Central memory CD8-positive, alpha-beta T cell (primary cell): ENCODE data around the gene FAM170B.

Source experiments
- ATAC-seq: fragments of 150-1000 bp; cut with Tn5 transposase; replicated peaks from 2 replicates; pipeline ENCODE4 v1.10.0; 2022; ENCODE audit warnings: mild to moderate bottlenecking, moderate FRiP score, moderate number of reproducible peaks; ENCODE audit not compliant: poor library complexity, severe bottlenecking; ENCODE audit errors: extremely low read depth
- DNase-seq, 2 donors: peaks; one replicate each; pipeline ENCODE4 v3.0.0; 2021; ENCODE audit warnings: low spot score in 2 of 2
- H3K27ac Mint-ChIP-seq: one replicate; pipeline ENCODE4 v1.8.0; 2022; ENCODE audit warnings: low read depth, mild to moderate bottlenecking, moderate library complexity, mixed read lengths
- H3K27me3 Mint-ChIP-seq: one replicate; pipeline ENCODE4 v1.8.0; 2022; ENCODE audit warnings: mixed read lengths
- H3K36me3 Mint-ChIP-seq: one replicate; pipeline ENCODE4 v1.8.0; 2022; ENCODE audit warnings: mild to moderate bottlenecking, moderate library complexity, mixed read lengths; ENCODE audit not compliant: insufficient read depth
- H3K4me1 Mint-ChIP-seq: one replicate; pipeline ENCODE4 v1.8.0; 2022; ENCODE audit warnings: mixed read lengths
- H3K4me3 Mint-ChIP-seq: one replicate; pipeline ENCODE4 v1.8.0; 2022; ENCODE audit warnings: mild to moderate bottlenecking, moderate library complexity, mixed read lengths
- H3K9me3 Mint-ChIP-seq: one replicate; pipeline ENCODE4 v1.8.0; 2022; ENCODE audit warnings: mixed read lengths

FAM170B gene

DNA sequence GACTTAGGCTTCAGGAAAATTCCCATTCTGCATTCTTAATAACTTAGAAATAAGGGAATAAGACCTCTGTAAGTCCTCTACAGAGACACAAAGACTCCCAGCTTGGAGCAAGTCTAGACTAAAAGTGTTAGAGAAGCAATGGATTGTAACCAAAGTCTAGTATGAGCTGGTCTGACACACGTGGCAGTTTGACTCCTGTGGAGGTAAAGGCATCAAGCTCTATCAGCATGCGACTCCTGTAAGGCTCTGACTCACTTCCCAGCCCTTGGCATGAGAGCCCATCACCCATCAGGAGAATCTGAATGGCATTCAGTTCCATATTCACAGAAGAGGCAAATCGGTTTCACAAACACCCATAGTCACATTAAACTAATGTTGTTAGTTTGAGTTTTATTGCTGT lies 14.1 kb downstream of the FAM170B start:
- Mint-ChIP-seq H3K4me3 (no peak overlapping the region), H3K27ac (no peak overlapping the region), H3K9me3 (no peaks in the 10 kb centered on the region), H3K36me3 (no peaks in the 10 kb centered on the region), H3K4me1 (no peaks in the 10 kb centered on the region), H3K27me3 (peaks cover 29% of the 10 kb centered on the region)
- DNase-seq = no peak
- no peak for ATAC-seq

GRCh38 chr10:49118430-49119074 lies 15.3 kb downstream of the FAM170B start:
- no peaks in the 10 kb centered on the region for H3K36me3 Mint-ChIP-seq
- ATAC-seq (no peak), DNase-seq (no peak)
- no peak overlapping the region for H3K27ac Mint-ChIP-seq
- no peaks in the 10 kb centered on the region for H3K4me1 Mint-ChIP-seq
- H3K4me3 Mint-ChIP-seq = no peak overlapping the region
- peaks cover 28% of the 10 kb centered on the region for H3K27me3 Mint-ChIP-seq
- no peaks in the 10 kb centered on the region for H3K9me3 Mint-ChIP-seq

DNA sequence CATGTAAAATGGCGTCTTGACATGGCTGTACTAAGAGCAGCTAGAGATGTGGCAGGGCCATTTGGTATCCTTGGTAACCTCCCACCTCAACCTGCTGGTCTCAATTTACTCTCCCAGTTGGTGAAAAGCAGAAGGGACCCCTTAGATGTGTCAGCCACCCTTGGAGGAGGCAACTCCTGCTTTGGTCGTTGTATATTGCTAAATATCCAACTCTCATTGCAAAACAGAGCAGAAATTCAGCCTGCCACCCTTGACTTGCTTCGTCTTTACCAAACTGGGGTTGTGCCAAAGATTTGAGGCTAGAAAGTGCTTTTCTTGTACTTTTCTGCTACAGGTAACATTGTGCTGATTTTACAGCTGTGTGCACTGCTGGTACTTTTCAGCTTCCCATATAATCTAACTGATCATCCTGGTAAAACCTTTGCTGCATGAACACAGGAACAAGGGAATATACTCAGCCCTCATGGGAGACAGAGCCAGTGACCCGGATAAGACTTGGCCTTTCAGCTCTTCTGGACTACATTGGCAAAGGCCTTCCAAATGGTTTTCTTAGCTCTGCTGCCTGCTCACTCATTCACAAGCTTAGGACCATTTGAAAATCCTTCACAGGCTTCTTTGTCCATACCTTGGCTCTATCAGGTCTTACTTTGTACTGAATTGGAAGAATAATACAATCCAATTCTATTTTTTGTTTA lies 16.3 kb downstream of the FAM170B start:
- DNase-seq = no peak
- Mint-ChIP-seq H3K27ac (no peak overlapping the region), H3K4me1 (no peaks in the 10 kb centered on the region), H3K27me3 (peaks cover 20% of the 10 kb centered on the region), H3K36me3 (no peaks in the 10 kb centered on the region), H3K4me3 (no peak overlapping the region), H3K9me3 (no peaks in the 10 kb centered on the region)
- no peak for ATAC-seq

DNA sequence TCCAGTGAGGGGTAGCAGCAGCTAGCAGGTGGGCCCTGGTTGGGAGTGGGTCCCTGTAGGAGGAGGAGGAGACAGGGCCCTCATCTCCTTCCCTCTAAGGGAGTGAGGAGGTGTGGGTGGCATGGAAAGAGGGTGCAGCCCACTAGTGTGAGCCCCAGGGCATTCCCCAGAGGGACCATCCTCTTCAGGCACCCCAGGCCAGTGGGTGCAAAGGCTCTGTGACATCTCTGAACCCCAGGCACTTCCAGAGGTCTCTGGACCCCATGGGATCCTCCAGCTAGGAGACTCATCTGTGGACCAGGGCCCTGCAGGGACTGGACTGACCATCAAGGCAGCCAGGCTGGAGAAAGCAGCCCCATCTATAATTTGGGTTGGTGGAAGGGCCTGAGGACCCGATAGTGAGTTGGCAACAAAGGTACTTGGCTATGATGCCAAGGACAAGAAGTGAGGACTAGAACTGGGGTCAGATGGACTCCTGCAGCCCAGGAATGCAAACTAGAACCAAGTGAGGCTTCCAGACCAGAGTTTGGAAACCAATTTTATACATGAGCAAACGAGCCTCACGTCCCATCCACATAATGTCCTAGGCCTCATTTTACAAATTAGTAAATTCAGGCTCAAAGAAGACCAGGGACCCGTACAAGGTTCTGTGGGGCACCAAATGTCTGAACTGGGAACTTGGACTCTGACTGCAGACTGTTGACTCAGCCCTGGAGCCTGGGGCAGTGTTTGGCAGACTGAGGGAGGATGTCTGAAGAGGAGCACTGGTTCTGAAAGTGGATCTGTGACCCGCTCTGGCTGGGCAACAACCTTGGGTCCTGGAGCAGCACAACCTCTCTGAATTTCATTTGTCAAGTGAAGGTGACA lies 17.1 kb downstream of the FAM170B start:
- Mint-ChIP-seq H3K9me3 (no peaks in the 10 kb centered on the region), H3K4me3 (no peak overlapping the region), H3K4me1 (no peaks in the 10 kb centered on the region), H3K27me3 (peaks cover 18% of the 10 kb centered on the region), H3K27ac (no peak overlapping the region), H3K36me3 (no peaks in the 10 kb centered on the region)
- DNase-seq = no peak
- no peak for ATAC-seq

DNA sequence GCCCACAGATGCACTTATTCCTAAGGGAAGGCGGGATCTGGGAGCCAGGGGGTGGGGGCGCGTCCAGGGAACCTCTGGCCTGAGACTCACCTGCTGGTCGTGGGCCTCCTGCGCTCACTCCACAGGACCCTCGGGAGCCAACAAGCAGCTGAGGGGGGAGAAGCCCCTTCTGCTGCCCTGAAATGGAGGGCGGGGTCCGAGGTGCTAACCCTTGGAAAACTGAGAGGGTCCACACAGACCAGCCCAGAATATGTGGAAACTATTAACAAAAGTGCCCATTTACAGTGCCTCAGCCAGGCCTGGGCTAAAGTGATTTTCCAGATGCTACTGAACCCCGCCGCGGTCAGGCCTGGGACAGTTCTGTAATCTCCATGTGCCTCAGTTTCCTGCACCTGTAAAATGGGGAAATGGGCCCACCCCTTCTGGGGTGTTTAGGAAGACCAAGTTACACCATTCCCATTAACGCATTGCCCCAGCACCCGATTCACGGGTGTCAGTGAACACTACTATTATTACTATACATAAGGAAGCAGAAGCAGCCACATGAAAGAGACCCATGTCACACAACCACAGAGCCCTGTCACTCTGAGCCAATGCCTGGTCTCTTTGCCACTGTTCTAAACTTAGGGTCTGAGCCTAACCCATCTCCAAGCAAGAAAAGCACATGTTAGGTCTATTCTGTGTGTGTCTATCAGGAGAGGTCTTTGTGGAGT lies 17.9 kb downstream of the FAM170B start:
- Mint-ChIP-seq H3K9me3 (no peaks in the 10 kb centered on the region), H3K36me3 (no peaks in the 10 kb centered on the region), H3K4me1 (no peaks in the 10 kb centered on the region), H3K4me3 (no peak overlapping the region), H3K27me3 (peaks cover 22% of the 10 kb centered on the region), H3K27ac (no peak overlapping the region)
- ATAC-seq (no peak), DNase-seq (no peak)

DNA sequence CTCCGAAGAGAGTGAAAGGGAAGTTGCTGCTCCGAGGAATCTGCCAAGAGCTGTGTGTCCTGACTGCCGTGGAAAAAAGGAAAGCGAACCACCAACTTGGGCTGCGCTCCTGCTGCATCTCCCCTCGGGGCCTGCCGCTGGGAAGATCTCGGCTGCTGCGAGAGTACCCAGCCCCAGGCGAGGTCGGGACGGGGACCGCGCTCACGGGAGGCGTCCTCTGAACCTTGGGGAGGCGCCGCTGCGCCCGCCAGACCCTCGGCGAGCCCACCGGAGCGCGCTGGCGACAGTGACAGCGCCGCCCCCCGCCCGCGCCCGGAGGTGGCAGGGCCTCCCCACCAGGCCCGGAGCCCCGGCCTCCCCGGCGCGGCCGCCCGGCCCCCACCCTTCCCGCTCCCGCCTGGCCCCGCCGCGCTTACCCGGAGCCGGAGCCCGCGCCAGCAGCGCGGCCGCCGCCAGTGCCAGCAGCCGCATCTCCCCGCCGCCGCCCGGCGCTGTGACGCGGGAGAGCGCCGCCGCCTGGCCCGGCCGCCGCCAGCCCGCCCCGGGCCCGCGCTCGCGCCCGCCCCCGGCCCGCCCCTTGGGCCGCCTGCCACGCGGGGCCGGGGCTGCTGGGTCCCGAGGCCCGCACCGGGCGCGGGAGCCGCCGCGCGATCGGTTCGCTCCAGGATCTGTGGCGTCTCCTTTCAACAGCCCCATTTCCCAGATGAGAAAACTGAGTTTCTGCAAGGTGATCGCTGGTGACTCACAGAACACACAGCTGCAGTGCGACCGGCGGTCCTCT lies 18.6 kb downstream of the FAM170B start, which contains the start of gene VSTM4:
Gene VSTM4 (minus strand): TSS at position 508 of the 781 bp plus-strand sequence. CDS start 37 bp downstream, at position 471.
- no peaks in the 10 kb centered on the region for H3K9me3 Mint-ChIP-seq
- H3K36me3 Mint-ChIP-seq = no peaks in the 10 kb centered on the region
- peak within 1 kb of the TSS; percentile 54 for H3K4me3 Mint-ChIP-seq
- DNase-seq = no peak
- peak; percentile 13 for ATAC-seq
- H3K27ac Mint-ChIP-seq = no peak within 1 kb of the TSS
- H3K4me1 Mint-ChIP-seq = no peaks in the 10 kb centered on the region
- H3K27me3 Mint-ChIP-seq = peaks cover 22% of the 10 kb centered on the region

DNA sequence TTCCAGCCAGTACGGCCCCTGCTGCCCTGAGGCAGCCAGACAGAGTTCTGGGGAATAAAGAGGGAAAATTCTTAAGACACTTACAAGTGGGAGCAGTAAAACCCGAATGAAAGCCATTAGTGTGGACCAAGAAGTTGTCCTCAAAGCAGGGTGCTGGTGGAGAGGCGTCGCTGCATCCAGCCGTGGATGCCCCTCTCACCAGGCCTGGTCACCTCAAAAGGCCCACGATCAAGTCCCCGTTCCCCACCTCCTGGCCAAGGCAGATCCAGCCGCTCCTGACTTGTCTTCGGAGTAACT lies 19.2 kb downstream of the FAM170B start:
- no peaks in the 10 kb centered on the region for H3K9me3 Mint-ChIP-seq
- DNase-seq (no peak), ATAC-seq (no peak)
- peaks cover 27% of the 10 kb centered on the region for H3K27me3 Mint-ChIP-seq
- no peaks in the 10 kb centered on the region for H3K4me1 Mint-ChIP-seq
- H3K36me3 Mint-ChIP-seq = no peaks in the 10 kb centered on the region
- H3K27ac Mint-ChIP-seq = no peak overlapping the region
- peak overlapping the region; percentile 54 for H3K4me3 Mint-ChIP-seq

GRCh38 chr10:49113741-49114141 lies 20.1 kb downstream of the FAM170B start:
- peaks cover 34% of the 10 kb centered on the region for H3K27me3 Mint-ChIP-seq
- ATAC-seq (no peak), DNase-seq (no peak)
- H3K4me1 Mint-ChIP-seq = no peaks in the 10 kb centered on the region
- H3K27ac Mint-ChIP-seq = no peak overlapping the region
- H3K36me3 Mint-ChIP-seq = no peaks in the 10 kb centered on the region
- no peak overlapping the region for H3K4me3 Mint-ChIP-seq
- H3K9me3 Mint-ChIP-seq = no peaks in the 10 kb centered on the region

DNA sequence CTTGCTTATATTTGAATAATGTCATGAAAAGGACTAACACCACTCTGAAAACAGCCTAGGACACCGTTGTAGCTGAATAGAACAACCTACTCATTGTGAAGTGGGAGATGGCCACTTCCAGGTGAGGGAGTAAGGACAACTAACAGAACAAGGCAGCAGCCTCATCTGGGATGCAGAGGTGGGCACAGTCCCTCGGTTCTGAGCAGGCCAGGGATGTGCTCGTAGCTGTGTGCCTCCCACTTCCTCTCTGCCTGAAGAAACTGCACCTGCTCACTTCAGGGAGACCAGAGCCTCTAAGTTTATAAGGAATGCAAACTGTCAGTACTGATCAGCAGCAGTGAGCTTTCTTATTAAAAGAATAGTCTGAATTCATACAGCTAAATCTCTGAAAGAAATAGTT lies 21.0 kb downstream of the FAM170B start:
- no peaks in the 10 kb centered on the region for H3K36me3 Mint-ChIP-seq
- H3K27me3 Mint-ChIP-seq = peaks cover 34% of the 10 kb centered on the region
- no peak overlapping the region for H3K27ac Mint-ChIP-seq
- H3K9me3 Mint-ChIP-seq = no peaks in the 10 kb centered on the region
- no peak overlapping the region for H3K4me3 Mint-ChIP-seq
- H3K4me1 Mint-ChIP-seq = no peaks in the 10 kb centered on the region
- DNase-seq (no peak), ATAC-seq (no peak)

- Mint-ChIP-seq H3K4me1 (no peaks in the 10 kb centered on the region), H3K27me3 (peaks cover 34% of the 10 kb centered on the region), H3K9me3 (no peaks in the 10 kb centered on the region), H3K27ac (no peak overlapping the region), H3K4me3 (no peak overlapping the region), H3K36me3 (no peaks in the 10 kb centered on the region)
- DNase-seq = no peak
- no peak for ATAC-seq
Measured at GRCh38 chr10:49112098-49112497, 21.7 kb downstream of the FAM170B start.

- Mint-ChIP-seq H3K27me3 (peaks cover 29% of the 10 kb centered on the region), H3K27ac (no peak overlapping the region), H3K9me3 (no peaks in the 10 kb centered on the region), H3K4me3 (no peak overlapping the region), H3K36me3 (no peaks in the 10 kb centered on the region), H3K4me1 (no peaks in the 10 kb centered on the region)
- DNase-seq (no peak), ATAC-seq (no peak)
Measured at GRCh38 chr10:49111320-49111698, 22.5 kb downstream of the FAM170B start.
